Calu3 (cell line): Measurements from ENCODE around the gene GNAI2. TPM values are rescaled to one million over a fixed set of nuclear protein-coding genes. Genes with fewer than 3 reads are reported as not detected.

Experiments used
- BruUV-seq: library from RNA; stranded (reverse); fragments of 400-500 nt; replicated peaks from 2 replicates; lab custom pipeline; 2021; lab: Mats Ljungman, UMichigan
- CTCF ChIA-PET: fragments of 300-600 bp; sonication (Branson Sonifier 250); formaldehyde crosslinking; loops from one replicate; lab custom pipeline; 2022; ENCODE audit warnings: antibody characterized with exemption; lab: Charles Lee
- DNase-seq: peaks from one replicate; pipeline ENCODE4 v3.0.0; 2022
- H3K27ac Mint-ChIP-seq: one replicate; pipeline ENCODE4 v1.8.0; 2022; ENCODE audit warnings: mixed read lengths; ENCODE audit not compliant: unreplicated experiment
- H3K27me3 Mint-ChIP-seq: one replicate; pipeline ENCODE4 v1.8.0; 2022; ENCODE audit warnings: mixed read lengths; ENCODE audit not compliant: unreplicated experiment
- H3K36me3 Mint-ChIP-seq: one replicate; pipeline ENCODE4 v1.8.0; 2022; ENCODE audit warnings: mild to moderate bottlenecking, moderate library complexity, mixed read lengths; ENCODE audit not compliant: insufficient read depth, unreplicated experiment
- H3K4me1 Mint-ChIP-seq: one replicate; pipeline ENCODE4 v1.8.0; 2022; ENCODE audit warnings: mild to moderate bottlenecking, low read depth, mixed read lengths; ENCODE audit not compliant: unreplicated experiment
- H3K4me3 Mint-ChIP-seq: one replicate; pipeline ENCODE4 v1.8.0; 2022; ENCODE audit warnings: mild to moderate bottlenecking, low read depth, moderate library complexity, mixed read lengths; ENCODE audit not compliant: unreplicated experiment
- H3K9me3 Mint-ChIP-seq: one replicate; pipeline ENCODE4 v1.8.0; 2022; ENCODE audit warnings: low read depth, mixed read lengths; ENCODE audit not compliant: unreplicated experiment
- CTCF ChIP-seq: fragments of 200-600 bp; IDR thresholded peaks from one replicate; pipeline ENCODE4 v1.8.0; 2022; ENCODE audit warnings: antibody characterized with exemption; ENCODE audit not compliant: unreplicated experiment
- intact Hi-C: fragments of 100-400 bp; cut with micrococcal nuclease; formaldehyde crosslinking; loops from one replicate; pipeline ENCODE4 v1.10.0; 2022; ENCODE audit not compliant: unreplicated experiment
- total RNA-seq: library from RNA; stranded (reverse); gene quantifications from 2 replicates; pipeline ENCODE4 v1.2.3, GENCODE V29; 2022

Gene GNAI2
- total RNA-seq, 1 experiment from 2014 or later: 102 TPM

- H3K9me3 Mint-ChIP-seq: no peaks in the 10 kb centered on the region
- intact Hi-C loops: no loop called here
- BruUV-seq: no TSS peak
- peaks cover 20% of the 10 kb centered on the region for H3K4me1 Mint-ChIP-seq
- H3K36me3 Mint-ChIP-seq: peaks cover 20% of the 10 kb centered on the region
- peak overlapping the region; percentile 80 for H3K4me3 Mint-ChIP-seq
- no peak overlapping the region for H3K27ac Mint-ChIP-seq
- no peak for DNase-seq
- TF ChIP-seq CTCF: no peak
- no peaks in the 10 kb centered on the region for H3K27me3 Mint-ChIP-seq
- CTCF ChIA-PET: no interaction called here
Measured at GRCh38 chr3:50245251-50245745, 9.3 kb downstream of the GNAI2 start.

GRCh38 chr3:50245831-50246516 lies 10.0 kb downstream of the GNAI2 start:
- intact Hi-C loops: no loop called here
- Mint-ChIP-seq H3K36me3 (peaks cover 27% of the 10 kb centered on the region), H3K27me3 (no peaks in the 10 kb centered on the region), H3K27ac (peak overlapping the region; percentile 52), H3K9me3 (no peaks in the 10 kb centered on the region), H3K4me3 (peak overlapping the region; percentile 80), H3K4me1 (peaks cover 23% of the 10 kb centered on the region)
- no TSS peak for BruUV-seq
- DNase-seq: peak; percentile 95
- CTCF ChIA-PET: interaction anchor here (0.6 to 1.8 kb wide), 5 partner anchors 10 to 19 kb away, joined by 3 to 14 read pairs (median 13); partner anchors contain the start of gene GNAI2
- TF ChIP-seq CTCF: peak; percentile 93

GRCh38 chr3:50246517-50246954 lies 10.5 kb downstream of the GNAI2 start:
- Mint-ChIP-seq H3K4me1 (peaks cover 23% of the 10 kb centered on the region), H3K36me3 (peaks cover 29% of the 10 kb centered on the region), H3K27ac (peak overlapping the region; percentile 52), H3K4me3 (peak overlapping the region; percentile 80), H3K27me3 (no peaks in the 10 kb centered on the region), H3K9me3 (no peaks in the 10 kb centered on the region)
- intact Hi-C loops: no loop called here
- DNase-seq: no peak
- TF ChIP-seq CTCF: no peak
- BruUV-seq: no TSS peak
- CTCF ChIA-PET: interaction anchor here (0.6 to 1.8 kb wide), 5 partner anchors 11 to 19 kb away, joined by 3 to 14 read pairs (median 13); partner anchors contain the start of gene GNAI2

- intact Hi-C loops: no loop called here
- H3K27ac Mint-ChIP-seq: peak overlapping the region; percentile 68
- H3K9me3 Mint-ChIP-seq: no peaks in the 10 kb centered on the region
- DNase-seq: peak; percentile 68
- peaks cover 17% of the 10 kb centered on the region for H3K4me1 Mint-ChIP-seq
- no TSS peak for BruUV-seq
- no peaks in the 10 kb centered on the region for H3K27me3 Mint-ChIP-seq
- TF ChIP-seq CTCF: no peak
- peak overlapping the region; percentile 7 for H3K4me3 Mint-ChIP-seq
- H3K36me3 Mint-ChIP-seq: peaks cover 32% of the 10 kb centered on the region
- CTCF ChIA-PET: interaction anchor here (0.5 to 1.7 kb wide), 4 partner anchors 10 to 363 kb away, joined by 3 to 6 read pairs (median 4); partner anchors contain the start of genes CISH, GNAI2 and SEMA3B
Measured at GRCh38 chr3:50248387-50248786, 12.4 kb downstream of the GNAI2 start.
